GM21786 (cell line): ENCODE results near the gene GRIA3.
A peak's percentile ranks its signal among the peaks of the same experiment; 100 is the strongest.
"Not testable (repeated sequence)": the region's sequence is repeated elsewhere in the genome, so short reads cannot be mapped to it uniquely, and the experiment has no call there.

Experiments used
- ATAC-seq: cut with Tn5 transposase; IDR thresholded peaks from one replicate; pipeline ENCODE4 v1.9.1; 2021; ENCODE audit not compliant: unreplicated experiment

The GRIA3 gene

GRCh38 chrX:123449335-123449734 lies 265.3 kb downstream of the GRIA3 start:
- ATAC-seq = no peak

GRCh38 chrX:123450222-123450621 lies 266.1 kb downstream of the GRIA3 start:
- ATAC-seq = no peak

GRCh38 chrX:123454712-123455431 lies 270.8 kb downstream of the GRIA3 start:
- ATAC-seq = peak; percentile 51

GRCh38 chrX:123455693-123456092 lies 271.6 kb downstream of the GRIA3 start:
- ATAC-seq = no peak

- no peak for ATAC-seq
Measured at GRCh38 chrX:123464709-123465108, 280.6 kb downstream of the GRIA3 start.

GRCh38 chrX:123468481-123468880 lies 284.4 kb downstream of the GRIA3 start:
- ATAC-seq = no peak

- ATAC-seq = no peak
Measured at GRCh38 chrX:123475068-123475724, 291.1 kb downstream of the GRIA3 start.

- ATAC-seq = no peak
Measured at GRCh38 chrX:123476611-123477219, 292.6 kb downstream of the GRIA3 start.

- ATAC-seq = no peak
Measured at GRCh38 chrX:123477673-123478072, 293.6 kb downstream of the GRIA3 start.

- ATAC-seq = no peak
Measured at GRCh38 chrX:123481913-123482851, 298.1 kb downstream of the GRIA3 start.

- no peak for ATAC-seq
Measured at GRCh38 chrX:123486297-123486696, 302.2 kb downstream of the GRIA3 start.

- ATAC-seq = no peak
Measured at GRCh38 chrX:123487236-123487635, 303.2 kb downstream of the GRIA3 start.

- no peak for ATAC-seq
Measured at GRCh38 chrX:123487669-123488068, 303.6 kb downstream of the GRIA3 start.

GRCh38 chrX:123489011-123489410 lies 304.9 kb downstream of the GRIA3 start:
- no peak for ATAC-seq

- ATAC-seq = no peak
Measured at GRCh38 chrX:123493857-123494256, 309.8 kb downstream of the GRIA3 start.

GRCh38 chrX:123499787-123500186 lies 315.7 kb downstream of the GRIA3 start:
- no peak for ATAC-seq

- no peak for ATAC-seq
Measured at GRCh38 chrX:123504047-123504446, 320.0 kb downstream of the GRIA3 start.

- no peak for ATAC-seq
Measured at GRCh38 chrX:123504630-123505270, 320.7 kb downstream of the GRIA3 start.

- ATAC-seq = no peak
Measured at GRCh38 chrX:123513585-123514278, 329.7 kb downstream of the GRIA3 start.

- ATAC-seq = not testable (repeated sequence)
Measured at GRCh38 chrX:123514279-123514640, 330.2 kb downstream of the GRIA3 start.
